ENCODE data around the gene PKD1L1. TPM values are rescaled to one million over a fixed set of nuclear protein-coding genes. Genes with fewer than 3 reads are reported as not detected.
"Not testable (repeated sequence)": the region's sequence is repeated elsewhere in the genome, so short reads cannot be mapped to it uniquely, and the experiment has no call there.

PKD1L1 gene
- polyA plus RNA-seq, 5 donors: 0.20 to 0.54 (median 0.28) TPM

DNA sequence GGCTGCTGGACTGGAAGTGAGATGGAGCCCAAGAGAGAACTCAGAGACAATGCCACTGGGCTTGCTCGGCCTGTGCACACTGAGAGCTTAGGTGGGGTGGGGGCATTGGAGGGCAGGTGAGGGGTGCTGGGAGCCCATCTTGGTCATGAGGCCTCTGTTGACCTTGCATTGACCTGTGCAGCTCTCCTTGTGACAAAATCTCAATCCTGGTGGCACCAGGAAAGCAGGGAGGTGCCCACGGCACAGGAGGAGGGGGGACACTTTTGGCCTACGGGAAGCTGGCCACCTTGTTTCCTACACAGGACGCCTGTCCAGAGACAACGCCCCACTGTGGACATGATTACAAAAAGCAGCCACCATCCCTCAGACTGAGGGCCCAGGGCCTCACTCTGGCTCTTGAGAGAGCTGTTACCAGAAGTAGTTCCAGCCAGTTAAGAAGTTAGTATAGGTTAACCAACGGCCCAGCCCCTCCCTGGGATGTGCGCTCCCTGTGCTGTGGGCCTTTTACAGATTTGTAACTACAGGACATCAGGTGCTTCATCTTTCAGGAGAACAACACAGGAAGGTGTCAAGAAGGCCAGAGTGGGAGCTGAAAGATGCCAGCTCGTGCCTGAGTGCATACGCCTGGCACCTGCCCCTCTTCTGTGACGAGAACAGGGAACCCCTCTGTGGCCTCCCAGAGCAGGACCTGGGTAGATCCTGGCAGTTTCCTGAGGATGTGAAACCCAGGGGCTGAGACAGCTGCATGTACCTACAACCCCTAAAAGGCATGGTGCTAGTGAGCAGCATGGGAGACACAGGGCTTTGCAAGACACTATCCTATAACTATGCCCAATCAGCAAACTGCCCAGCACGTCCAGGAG, 10.3 kb downstream of the PKD1L1 start:
- no peak for DNase-seq

DNA sequence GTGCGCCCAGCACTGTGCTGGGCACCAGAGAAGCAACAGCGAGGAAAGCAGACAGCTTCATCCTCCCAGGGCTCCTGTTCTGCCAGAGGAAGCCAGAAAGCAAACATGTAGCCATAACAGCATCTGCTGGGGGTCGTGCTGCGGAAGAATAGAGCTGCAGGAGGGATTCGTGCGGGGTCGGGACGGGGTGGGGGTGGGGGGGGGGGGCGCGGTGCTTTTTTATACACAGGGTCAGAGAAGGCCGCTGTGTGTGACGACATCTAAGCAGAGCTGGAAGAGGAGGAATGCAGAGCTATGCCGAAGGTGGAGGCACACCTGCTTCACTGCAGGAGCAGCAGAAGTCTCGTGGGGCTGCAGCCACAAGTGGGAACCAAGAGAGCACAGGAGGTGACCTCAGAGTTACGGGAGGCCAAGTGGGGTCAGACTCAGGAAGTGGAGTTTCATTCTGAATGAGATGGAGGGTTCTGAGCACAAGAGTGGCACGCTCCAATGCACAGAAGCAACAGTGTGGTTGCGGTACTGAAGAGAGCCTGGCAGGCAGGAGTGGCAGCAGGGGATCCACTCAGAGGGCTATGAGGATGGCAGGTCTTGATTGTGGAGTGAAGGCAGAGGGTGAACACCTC, 11.1 kb downstream of the PKD1L1 start:
- DNase-seq: no peak

DNA sequence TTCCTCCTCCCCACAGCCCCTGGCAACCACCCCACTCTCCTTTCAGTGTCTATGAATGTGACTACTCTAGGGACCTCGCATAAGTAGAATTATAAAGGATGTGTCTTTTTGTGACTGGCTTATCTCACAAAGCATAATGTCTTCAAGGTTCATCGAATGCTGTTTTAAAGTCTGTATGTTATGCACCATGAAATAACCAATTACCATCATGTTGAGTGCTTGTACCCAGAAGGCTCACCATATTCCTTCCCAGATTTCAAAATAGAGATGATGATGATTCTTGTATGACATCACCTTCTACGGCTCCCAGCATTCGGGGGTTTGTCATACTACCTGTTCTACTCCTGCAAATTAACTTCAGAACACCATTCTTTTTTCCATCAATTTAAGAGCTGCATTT, 11.9 kb downstream of the PKD1L1 start:
- no peak for DNase-seq

DNA sequence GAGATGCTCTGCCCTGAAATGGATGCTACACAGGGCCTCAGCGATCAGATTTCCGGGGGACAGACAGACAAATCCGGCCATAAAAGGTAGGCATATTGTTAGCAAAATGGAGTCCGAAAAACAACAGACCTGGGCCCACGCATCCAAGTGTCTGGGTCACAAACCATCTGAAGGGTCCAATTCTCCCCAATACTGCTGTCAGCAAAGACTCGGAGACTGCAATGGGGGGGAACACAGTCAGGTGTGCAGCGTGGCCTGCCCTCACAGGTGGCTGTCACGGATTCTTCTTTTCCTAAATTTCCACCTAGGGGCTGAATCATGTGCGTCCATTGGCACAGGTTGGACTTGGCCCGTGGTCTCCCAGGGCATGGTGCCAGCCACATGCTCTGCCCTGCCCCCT, 12.9 kb downstream of the PKD1L1 start:
- no peak for DNase-seq

DNA sequence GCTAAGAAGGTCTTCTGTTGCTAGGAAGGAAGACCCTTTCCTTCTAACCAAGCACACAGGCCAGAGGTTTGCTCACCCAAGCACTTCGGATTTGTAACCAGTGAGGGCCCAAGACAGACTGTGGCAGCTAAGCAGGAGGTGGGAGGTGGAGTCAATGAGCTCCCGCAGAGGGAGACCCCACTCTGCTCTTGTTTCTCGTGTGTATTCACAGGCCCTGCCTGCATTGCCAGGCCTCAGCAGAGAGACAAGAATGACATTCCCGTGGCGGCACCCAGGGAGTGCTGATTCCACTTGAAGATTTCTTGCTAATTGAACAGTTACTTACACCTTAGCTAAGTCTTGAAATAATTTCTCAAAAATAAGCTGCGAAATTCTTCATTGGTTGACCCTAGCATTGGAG, 13.4 kb downstream of the PKD1L1 start:
- no peak for DNase-seq

DNA sequence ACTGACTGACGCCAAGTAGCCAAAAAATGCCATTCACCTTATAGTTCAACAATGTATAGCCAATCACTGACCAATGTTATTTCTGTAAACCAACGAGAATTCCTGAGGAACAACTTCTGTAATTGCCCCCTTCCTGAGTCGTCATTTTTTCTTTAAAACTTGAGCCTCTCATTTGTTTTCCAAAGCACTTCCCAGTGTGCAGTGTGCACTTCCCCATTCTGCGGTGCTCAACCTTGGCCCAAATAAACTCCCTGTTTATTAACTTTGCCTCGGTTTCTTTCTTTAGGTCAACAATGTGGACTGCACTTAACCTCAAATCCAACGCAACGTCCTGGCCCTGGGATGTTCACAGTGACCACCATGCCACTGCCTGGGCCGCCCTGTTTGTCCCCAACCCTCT, 15.1 kb downstream of the PKD1L1 start:
- DNase-seq: no peak

DNA sequence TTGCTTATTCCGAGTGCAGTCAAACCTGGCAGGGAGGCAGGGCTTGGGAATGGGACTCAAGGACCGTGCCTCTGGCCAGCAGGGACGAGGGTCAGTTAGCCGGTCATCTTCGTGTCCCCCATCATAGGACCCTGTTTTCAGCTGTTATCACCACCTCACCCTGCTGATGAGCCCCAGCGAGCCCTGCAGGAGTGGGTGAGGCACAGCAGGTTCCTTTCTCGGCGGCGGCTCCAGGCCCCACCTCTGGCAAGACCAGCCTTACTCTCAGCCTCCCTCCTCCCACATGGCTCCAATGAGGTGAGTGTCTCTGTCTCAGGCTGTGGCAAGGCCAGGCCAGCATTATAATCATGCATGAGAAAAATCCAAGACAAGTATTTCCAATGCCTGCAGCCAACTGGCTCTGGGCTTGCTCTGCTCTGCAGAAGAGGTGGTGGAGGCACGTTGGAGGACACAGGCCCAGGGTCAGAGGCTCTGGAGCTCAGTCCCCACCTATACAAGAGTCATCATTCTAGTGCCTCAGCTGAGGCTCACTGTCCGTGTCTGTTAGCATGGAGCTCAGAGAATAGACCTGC, 15.7 kb downstream of the PKD1L1 start:
- no peak for DNase-seq

DNA sequence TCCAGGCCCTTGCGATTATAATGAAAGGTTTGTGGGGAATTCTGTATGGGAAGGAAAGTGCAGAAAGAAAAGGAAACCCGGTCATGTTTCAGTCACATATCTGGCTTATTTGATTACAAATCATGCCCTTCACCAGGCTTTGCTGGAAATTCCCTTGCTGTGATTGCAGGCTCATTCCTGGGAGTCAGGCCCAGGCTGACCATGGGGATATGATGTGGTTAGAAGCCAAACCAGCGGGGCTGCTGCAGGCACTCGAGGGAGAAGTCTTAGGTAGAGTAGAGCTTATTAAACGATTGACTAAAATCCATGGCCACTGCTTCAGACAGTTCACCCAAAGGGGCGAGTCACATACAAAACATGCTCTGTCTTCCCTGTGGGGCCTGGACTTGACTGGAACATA, 16.2 kb downstream of the PKD1L1 start:
- no peak for DNase-seq

DNA sequence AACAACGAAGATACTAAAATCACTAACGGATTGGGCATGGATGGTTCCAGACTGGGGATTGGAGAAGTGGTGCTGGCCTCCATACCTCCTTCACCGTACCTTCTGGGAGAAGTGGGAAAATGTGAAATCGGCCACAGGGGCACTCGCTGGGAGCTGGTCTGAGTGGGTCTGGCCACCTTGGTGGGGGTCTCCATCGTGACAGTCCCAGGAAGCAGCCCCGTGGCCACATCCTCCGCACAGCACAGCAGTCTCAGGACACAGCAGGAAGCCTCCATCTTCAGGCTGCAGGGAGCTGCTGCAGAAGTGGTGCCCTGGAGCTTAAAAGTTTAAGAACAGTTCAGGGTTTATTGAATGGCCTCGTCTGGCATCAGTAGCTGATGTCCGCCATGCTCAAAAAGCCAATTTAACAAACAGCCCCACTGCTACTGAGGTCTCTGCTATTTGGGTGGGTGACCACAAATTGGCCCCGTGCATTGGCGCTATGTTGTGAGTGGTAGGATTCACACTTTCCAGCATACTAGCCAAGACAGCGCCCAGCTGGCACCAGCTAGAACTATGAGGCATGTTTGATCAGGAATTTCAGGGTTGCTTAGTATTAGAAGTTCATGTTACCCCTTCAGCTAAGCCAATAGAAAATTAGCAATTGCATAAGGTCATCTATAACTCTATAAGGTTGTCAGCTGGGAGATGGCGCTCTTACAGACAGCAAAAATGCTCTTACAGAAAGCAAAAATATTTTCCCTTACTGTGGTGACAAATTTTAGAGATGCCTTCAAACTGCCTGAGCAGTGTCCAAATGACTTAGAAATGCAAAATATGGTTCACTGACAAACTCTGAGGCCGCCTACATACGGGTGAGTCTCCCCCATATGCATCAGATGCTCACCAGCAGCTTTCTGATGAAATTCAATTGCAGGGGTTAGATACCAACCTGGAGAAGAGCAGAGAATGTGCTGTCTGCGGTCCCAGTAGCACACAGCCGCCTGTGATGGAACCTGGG, 17.0 kb downstream of the PKD1L1 start:
- no peak for DNase-seq

DNA sequence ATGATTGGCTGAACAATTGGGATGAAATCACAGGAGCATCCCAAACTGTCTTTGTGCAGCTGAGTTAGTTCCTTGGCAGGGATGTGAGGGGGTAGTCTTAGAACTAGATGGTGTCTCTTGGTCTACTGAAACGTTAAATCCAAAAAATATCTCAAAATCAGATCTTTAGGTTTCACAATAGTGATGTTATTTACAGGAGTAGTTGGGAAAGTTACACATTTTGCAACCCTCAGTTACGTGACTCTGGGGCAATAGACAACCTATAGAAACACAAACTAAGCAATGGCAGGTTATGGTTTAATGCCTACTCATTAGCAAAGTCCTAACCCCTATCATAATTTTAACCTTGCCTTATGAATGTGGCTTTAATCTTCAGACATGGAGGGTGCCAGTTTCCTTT, 24.0 kb downstream of the PKD1L1 start:
- DNase-seq: no peak

DNA sequence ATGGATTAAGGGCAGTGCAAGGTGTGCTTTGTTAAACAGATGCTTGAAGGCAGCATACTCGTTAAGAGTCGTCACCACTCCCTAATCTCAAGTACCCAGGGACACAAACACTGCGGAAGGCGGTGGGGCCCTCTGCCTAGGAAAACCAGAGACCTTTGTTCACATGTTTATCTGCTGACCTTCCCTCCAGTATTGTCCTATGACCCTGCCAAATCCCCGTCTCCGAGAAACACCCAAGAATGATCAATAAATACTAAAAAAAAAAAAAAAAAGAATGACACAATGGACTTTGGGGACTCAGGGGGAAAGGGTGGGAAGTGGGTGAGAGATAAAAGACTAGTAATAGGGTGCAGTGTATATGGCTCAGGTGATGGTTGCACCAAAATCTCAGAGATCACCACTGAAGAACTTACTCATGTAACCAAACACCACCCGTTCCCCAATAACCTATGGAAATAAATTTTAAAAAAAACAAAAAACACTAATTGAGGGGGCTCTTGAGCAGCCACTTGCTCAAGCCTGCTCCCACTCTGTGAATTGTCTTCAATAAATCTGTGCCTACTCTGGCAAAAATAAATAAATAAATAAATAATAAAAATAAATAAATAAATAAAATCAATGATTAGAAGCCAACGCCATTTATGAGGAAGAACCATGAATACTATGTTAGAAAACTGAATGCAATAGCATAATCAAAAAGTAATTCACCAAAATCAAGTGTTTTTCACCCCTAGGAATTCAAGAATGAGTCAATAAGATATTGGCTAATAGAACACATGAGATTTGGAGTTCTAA, 25.0 kb downstream of the PKD1L1 start:
- not testable (repeated sequence) for DNase-seq

DNA sequence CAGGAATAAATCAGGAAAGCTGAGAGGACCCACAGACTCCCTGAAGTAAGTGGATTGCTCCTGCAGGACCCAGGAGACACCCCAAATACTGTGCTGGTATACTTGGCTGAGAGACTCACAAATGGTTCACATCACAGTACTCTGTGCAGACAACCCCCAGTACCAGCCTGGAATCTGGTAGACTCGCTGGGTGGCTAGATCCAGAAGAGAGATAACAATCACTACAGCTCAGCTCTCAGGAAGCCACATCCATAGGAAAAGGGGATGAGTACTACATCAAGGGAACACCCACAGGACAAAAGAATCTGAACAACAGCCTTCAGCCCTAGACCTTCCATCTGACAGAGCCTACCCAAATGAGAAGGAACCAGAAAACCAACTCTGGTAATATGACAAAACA, 31.8 kb downstream of the PKD1L1 start:
- not testable (repeated sequence) for DNase-seq

DNA sequence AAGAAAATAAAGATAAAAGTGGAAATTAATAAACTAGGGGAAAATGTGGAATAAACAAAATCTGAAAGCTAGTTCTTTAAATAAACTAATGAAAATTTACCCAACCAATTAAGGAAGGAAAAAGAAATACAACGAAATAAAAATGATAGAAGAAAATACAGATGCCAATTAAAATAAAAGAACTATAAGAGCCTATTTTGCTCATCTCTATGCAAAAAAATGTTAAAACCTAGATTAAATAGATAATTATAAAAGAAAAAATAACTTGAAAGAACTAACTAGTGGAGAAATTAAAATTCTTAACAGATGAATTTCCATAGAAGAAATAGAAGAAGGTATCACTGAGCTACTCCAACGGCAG, 32.7 kb downstream of the PKD1L1 start:
- no peak for DNase-seq

DNA sequence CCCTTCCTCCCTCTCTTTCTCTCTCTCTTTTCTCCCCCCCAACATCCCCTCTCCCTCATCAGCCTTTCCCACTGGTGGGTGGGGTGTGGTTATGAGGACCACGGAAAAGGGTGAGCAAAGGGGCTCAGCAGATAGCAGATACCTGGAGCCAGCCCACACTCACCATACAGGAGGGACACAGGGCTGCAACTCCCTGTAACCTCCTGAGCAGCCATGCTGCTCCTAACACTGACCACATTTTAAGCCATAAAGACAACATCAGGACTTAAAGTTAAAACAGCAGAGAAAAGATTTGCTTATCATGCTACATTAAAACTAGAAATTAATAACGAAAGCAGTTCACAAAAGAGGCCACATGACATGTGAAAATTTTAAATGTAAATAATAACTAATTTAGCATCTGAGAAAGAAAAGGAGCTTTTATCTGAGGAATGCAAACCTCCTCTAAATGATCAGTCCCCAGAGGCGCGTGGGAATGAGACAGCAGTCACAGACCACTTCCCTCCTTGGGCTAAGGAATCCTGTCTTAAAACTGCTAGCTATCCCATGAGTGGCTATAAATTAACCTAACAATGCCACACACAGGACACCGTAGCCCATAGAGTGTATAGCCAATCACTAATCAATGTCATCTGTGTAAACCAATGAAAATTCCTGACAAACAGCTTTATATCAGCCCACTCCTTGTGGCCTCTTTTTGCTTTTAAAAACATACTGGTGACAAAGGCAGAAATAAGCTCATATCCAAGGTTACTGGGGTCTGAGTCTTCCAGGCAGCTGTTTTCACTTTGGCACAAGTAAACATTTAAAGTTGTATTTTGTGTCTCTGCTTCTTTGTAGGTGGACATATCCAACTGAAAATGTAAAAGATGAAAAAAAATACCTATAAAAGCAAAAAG, 33.3 kb downstream of the PKD1L1 start:
- DNase-seq: no peak

DNA sequence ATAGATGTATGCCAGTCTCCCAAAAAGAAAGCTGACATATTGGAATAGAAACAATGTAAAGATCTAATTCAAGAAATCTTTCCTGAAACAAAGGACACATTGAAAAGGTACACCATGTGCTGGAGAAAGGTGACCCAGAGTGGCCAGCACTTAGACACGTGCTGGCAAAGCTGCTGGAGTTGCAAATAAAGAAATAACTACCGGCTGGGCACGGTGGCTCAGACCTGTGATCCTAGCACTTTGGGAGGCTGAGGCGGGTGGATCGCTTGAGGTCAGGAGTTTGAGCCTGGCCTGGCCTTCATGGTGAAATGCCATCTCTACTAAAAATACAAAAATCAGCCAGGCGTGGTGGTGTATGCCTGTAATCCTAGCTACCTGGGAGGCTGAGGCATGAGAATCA, 35.9 kb downstream of the PKD1L1 start:
- no peak for DNase-seq

DNA sequence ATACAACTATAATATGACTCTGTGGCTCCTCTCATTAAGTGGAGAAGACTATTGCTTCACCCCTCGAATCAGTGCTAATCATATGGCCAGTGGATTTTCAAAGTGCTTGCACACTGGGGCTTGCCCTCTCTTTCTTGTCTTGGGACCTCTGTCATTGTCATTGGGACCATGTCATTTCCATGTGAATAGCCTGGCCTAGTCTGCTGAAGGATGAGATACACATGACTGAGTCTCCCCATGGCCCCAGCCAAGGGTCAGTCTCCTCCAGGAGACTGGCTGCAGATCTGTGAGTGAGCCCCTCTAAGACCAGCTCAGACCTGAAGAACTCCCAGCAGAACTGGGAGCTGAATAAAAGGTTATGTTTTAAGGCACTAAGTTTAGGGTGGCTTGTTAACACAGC, 39.5 kb downstream of the PKD1L1 start:
- DNase-seq: no peak

DNA sequence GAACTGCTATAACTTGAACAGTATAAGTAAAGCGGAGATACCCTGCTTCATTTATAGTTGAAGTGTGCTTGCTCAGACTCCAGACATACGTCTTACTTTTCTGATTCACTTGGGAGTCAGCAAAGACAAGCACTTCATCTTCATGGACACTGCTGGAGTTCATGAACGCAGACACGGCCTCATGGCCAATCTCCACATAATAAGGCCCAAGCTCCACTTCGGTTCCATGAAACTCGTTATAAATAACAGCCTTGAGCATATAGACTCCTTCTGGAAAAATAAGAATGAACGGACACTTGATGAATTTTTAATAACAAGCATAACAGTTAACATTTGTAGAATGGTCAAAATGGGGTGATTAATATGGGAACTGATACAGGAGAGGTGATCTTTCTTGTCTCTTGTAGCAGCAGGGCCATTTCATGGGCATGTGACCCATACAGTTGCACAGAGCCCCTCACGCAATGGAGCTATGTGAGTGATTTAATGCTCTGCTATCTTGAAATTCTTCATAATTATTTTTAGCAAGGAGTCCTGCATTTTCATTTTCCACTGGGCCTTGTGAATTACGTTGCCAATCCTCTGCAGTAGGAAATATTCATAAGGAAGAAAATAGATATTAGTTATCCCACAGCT, 40.2 kb downstream of the PKD1L1 start:
- no peak for DNase-seq

DNA sequence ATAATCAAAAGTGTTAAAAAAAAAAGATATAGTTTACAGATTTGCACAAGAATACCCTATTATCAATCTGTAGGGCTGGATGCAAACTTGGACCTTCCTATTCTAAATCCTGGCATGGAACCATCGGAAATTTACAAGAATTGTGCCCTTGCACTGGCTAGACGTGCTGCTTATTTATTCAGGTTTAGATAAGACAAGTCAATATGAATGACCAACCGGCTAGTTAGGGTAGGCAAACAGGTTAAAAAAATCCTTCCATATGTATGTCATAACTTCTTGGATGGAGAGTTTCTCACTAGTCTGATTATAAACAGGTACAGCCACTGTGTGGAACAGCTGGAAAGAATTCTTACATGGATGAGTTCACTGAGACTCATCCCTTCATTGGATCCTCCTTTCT, 41.4 kb downstream of the PKD1L1 start:
- DNase-seq: no peak

DNA sequence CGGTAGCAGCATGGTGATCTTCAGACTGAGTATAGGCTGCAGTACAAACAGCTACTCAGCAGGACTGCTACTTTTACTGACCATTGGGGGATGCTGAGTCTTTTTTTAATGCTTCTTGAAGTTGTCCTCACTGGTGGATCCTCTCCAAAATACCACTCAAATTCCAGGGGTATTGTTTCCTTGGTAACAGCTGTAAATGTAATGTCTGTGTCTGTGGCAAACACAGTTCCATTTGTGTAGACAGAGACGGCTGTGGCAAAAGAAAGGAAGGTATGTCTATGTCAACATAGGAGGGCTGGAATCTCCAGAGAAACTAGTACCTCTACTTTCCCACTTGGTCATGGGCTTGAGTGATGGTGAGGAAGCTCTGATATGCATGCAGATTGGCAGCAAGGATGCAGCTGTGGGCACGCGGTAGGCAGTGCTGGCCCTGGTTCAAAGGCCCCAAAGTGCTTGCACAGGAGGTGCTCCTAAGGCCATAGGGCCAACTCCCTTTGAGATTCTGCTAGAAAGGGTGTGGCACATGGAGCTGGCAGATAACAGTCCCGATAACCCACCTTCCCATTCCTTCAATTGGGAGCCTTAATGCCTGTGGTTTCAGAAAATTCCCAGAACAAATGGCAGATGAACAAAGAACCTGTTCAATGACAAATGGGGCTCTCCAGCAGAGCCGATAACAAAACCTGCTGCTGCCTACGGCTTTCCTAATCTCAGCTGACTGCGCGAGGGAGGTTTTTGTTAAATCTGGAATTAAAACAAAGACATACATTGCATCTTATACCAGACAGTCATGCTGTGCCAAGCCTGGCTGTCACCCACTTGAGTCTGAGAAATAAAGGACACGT, 43.0 kb downstream of the PKD1L1 start:
- no peak for DNase-seq

All from right lung (tissue), 5 donors.